HG03135 (cell line): ENCODE measurements around the gene NTNG1.
A peak's percentile ranks its signal among the peaks of the same experiment; 100 is the strongest.

Experiments used
- ATAC-seq: cut with Tn5 transposase; IDR thresholded peaks from one replicate; pipeline ENCODE4 v1.9.1; 2021; ENCODE audit warnings: mild to moderate bottlenecking, moderate library complexity; ENCODE audit not compliant: unreplicated experiment

NTNG1 gene

DNA sequence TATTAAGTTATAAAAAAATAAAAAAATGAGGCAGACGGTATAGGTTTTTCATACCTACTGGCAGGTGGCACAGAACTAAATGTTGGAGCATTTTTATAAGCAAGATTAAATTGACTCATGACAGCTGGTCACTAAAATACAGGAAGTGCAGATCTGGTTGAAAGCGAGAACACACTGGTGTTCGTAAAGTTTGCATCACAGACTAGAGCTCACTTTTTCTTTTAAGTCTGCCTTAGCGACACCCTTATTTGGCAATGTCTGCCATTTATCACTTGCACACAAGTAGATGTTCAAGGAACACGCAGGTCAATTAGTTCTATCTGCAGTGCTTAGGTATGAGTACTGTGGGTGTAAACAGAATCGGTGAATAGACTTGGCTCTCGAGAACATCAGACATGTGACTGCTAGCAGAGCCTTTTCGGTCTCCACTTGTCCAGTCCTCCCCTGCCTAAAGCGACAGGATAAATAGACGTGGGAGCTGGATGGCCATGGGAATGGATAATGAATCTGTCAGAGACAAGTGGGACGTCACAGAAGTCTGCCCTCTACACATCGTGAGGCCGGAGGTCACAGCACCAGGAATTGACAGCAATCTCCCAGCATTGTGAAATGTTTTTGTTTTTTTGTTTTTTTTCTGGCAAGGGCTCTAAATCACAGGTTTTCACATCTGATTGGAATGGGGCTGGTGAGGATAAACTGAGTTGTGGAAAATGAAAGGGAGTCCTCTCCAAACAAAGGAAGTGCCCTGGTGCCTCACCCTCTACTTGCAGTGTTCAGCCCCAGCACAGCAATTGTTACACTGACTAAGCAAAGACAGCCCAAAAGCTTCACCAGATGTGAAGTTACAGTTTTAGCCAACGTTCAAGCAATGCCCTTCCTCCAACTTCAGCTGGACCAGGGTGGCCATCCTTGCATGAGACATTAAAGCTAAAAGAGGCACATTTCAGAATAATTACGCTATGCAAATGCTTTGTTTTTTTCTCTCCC lies 248.9 kb downstream of the NTNG1 start:
- no peak for ATAC-seq

DNA sequence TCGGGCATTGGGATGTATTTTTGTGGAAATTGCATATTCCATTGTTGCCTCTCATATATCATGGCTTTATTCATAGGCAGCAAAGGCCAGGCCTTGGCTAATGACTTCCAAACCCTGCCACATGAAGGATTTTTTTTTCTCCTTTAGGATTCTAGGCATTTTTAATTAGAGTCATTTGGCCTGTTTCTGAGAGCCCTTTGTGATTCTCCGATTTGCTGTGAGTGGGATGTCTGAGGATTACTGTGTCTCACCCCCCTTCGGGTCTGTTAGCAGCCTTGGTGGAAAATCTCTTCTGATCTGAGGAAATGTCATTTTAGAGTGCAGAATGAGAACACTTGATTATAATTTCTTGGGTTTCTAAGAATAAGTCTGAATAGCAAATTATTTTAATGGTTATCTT lies 253.5 kb downstream of the NTNG1 start:
- ATAC-seq = no peak

DNA sequence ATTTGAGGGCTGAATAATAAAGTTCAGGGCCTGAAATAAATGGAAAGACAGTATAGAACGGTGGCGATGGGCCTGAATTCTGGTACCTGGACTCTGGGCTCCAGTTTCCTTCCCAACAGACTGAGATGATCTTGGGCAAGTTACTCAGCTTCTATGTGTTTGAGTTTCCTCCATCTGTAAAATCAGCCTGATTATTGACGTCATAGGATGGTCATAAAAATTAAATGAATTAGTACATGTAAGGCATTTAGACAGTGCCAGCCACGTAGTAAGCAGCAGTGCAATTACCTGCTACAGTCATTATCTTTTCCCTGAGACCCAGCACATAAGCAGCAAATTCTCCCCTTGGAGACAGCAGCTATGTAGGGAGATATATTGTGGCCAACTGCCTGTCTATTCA lies 260.9 kb downstream of the NTNG1 start:
- no peak for ATAC-seq

DNA sequence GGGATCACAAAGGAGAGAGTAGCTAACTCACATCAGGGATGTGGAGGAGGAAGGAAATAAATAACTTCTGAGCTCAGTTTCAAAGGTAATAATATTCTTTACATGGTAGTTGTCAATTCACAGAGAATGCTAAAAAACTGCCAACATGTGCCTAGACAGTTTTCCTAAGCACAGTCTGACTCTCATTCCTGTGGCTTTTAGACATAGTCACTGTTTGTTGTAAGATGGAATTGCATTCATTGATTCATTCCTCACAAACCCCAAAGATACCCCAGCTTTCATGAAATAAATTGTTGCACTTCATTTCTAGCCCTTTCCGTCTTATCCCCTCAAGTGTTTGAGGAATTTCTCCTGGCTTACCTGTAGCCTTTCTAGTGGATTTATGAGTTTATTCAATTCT lies 263.9 kb downstream of the NTNG1 start:
- no peak for ATAC-seq

GRCh38 chr1:107405236-107405635 lies 264.4 kb downstream of the NTNG1 start:
- ATAC-seq = no peak

DNA sequence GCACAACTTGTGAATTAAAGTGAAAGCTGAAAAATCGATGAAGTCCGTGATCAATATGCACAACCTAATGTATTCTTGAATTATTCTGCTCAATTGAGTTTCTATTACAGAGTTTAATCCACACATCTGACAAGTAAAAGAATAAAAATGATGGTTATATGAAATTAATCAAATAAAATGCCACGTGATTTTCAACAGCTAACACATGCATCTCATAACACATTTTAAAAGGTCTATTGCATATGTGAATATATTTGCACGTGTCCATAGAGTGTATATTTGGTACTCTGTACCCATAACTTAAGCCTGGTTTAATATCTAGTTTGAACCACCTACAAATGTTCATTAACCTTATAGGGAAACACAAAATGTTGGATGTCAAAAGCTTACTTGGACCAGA lies 266.2 kb downstream of the NTNG1 start:
- no peak for ATAC-seq

DNA sequence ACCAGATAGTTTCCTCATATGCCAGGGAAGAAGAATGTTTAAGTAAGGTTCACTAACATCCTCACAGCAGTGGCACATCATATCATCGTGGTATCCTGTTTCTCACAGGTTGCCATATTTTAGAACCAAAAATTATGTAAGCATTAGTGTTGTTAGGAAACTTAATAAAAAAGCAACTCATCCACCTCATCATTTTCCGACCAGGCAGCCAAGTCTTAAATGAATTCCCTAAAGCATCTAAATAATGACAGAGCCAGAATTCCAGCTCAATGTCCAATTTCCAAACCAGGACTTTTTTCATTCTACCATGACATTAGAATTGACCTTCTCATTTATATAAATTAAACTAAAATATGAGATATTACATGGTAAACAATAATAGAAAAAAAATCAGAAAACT lies 272.7 kb downstream of the NTNG1 start:
- ATAC-seq = no peak

DNA sequence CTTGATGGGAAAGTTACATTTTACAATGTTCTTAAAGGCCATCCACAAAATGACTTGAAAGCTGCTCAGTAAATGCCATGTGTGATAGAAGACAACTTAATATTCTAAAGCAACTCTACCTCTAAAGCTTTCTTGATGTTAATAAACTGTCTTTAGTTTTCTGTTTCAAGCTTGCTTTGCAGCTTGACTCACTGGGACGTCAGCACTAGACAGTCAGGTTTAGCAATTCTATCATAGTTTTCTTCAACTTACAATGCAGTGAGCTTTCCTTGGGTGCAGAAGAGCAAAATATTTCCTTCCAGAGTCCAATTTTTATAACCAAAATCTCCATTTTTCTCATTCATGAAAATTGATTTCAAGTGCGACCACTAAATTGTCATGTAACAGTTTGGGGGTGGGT lies 273.1 kb downstream of the NTNG1 start:
- ATAC-seq = no peak

DNA sequence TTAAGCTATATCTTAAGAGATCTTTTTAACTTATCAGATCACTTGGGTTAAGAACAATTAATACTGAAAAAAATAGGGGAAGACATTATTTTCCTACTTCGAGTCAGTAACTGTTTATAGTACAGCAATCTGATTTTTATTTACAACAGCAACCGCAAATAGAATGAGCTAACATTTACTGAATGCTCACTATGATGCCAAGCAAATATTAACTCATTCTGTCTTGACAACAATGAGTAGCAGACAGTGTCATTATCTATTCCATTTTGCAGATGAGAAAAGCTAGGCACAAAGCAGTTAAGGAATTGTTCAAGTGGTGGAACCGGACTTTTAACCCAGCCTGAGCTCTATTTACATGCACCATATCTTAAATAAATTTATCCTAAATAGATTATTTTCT lies 273.7 kb downstream of the NTNG1 start:
- no peak for ATAC-seq

DNA sequence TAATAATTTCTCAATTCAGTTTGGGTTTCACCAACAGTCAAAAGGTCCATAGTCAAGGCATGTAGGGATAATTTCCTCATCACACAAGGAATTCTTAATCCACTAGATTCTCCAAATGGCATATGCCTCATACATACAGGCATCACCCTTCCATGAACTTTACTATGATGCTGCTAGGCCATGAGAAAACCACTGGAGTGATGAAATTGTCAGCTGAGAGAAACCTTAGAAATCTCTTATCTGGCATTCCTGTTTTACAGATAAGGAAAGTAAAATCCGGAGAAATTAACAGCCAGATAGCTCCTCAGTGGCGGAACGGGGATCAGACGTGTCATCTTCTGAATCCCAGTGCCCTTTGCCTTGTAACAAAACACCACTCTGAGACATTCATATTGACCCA lies 274.4 kb downstream of the NTNG1 start:
- ATAC-seq = no peak

DNA sequence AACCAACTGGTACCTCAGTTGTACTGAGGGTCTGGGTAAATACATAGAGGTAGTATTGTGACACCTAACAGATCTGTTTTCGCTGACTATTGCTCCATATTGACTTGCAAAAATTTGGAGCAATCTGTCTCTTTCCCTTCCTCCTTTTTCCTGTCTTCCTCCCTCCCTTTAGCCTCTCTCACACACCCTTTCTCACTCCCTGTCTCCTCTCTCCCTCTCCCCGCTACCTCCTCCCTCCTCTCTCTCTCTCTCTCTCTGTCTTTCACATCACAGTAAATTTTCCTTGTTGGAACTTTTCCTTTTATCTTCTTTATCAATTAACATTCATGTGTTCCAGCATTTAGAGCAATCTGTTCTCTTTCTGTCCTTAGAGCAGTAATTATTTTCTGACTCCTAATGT lies 278.2 kb downstream of the NTNG1 start:
- no peak for ATAC-seq

DNA sequence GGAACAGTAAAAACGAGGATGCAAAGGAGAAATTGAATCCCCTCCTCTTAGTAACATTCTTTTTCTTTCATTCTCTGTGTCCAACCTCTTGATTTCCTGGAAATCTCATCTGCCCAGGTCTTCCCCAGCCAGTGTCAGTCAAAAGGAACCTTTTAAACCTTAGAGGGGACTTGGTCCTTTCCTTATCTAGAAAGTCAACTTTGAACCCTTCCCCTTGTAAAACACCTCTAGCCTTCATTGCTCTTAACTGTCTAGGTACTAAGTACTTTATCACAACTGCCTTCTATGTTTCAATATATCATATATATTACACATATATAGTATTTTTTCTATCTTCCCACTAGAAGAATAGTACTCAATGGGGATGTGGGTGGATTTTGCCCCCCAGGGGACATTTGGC lies 282.1 kb downstream of the NTNG1 start:
- ATAC-seq = no peak

DNA sequence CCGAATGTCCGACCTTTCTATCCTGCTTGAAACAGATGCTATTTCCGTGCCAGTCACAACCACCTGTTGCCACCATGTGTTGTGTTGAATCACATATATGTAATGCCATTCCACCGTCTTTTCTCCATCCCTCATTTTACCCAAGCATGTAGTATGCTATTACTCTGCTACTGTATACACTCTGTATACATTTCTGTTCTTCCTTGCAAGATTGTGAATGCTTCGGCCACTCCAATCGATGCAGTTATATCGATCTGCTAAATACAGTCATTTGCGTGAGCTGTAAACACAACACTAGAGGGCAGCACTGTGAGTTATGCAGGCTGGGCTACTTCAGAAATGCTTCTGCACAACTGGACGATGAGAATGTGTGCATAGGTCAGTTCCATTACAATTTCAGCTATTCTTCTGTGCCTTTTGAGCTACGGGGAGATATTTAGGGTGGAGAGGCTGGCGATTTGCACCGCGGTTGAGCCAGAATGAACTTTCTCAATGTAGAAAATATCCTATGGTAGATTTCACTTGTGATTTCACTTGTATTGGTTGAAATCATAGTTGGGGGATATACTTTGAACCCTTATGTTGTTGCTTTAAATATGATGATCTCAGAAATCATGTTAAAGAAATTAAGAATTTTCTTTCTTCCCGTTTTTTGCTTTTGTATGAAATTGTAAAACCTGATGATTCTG lies 289.8 kb downstream of the NTNG1 start:
- peak; percentile 77 for ATAC-seq

GRCh38 chr1:107432108-107432507 lies 291.3 kb downstream of the NTNG1 start:
- no peak for ATAC-seq

GRCh38 chr1:107433068-107433467 lies 292.2 kb downstream of the NTNG1 start:
- no peak for ATAC-seq

- ATAC-seq = no peak
Observed at GRCh38 chr1:107433635-107434360, 293.0 kb downstream of the NTNG1 start.

- ATAC-seq = no peak
Observed at GRCh38 chr1:107434361-107434693, 293.5 kb downstream of the NTNG1 start.

DNA sequence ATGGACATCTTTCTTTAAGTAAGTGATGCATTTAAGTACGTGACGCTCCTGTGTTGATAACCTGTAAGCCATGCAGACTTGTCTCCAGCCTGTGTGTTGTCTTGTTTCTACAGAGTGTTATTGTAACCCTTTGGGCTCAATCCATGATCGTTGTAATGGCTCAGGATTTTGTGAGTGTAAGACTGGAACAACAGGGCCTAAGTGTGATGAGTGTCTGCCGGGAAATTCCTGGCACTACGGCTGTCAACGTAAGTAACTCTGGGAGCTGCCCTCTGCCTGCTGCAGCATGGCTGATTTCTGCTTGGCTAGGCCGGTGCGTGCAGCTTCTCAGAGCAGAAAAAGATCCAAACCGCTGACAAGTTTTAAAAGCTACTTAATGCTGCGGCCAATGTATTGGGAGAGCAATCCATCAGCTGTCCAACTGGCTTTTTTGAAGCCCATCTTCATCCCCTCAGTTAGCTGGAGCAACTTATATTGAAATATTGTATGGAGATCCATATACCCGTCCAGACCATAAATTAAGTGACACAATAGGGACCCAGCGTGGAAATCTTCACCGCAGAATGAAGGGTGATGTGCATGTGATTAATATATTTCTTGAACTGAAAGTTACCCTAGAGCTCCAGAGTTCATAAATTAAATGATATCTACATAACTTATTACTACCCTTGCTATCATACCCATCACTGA lies 295.9 kb downstream of the NTNG1 start:
- ATAC-seq = no peak

DNA sequence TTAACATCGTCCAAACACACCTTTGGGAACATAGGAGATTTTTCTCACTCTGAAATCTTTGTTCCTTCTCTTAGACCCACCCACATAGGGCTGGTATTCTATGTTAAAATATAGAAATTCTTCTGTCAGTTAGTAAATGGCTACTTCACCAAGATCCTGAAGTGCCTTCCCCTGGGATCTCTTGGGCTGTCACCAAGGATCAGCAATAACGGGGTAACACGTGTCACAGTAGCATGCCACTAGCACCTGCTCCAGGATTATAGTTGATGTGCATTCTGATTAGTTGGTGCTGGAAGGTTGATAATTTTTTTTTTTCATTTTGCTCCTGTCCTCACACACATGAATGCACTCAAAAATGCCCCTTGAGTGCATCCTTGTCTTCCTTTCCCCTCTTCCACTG lies 298.7 kb downstream of the NTNG1 start:
- ATAC-seq = no peak

DNA sequence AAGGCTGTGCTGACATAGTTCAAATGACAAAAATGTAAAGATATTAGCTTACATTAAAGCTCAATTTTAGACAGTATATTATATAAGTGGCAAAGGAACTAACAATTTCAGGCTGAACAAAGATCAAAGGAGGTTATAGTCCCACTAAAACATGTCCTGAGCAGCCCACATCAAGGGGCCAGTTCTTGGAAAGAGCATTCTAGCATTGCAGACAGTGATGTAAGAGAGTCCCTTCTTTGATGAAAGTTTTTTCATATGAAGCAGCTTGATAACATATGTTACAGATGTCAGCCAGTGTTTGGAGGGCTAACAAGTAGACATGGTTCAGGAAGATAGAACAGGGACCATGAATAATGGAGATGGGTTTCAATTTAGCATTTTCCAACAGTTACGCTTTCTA lies 301.7 kb downstream of the NTNG1 start:
- no peak for ATAC-seq

DNA sequence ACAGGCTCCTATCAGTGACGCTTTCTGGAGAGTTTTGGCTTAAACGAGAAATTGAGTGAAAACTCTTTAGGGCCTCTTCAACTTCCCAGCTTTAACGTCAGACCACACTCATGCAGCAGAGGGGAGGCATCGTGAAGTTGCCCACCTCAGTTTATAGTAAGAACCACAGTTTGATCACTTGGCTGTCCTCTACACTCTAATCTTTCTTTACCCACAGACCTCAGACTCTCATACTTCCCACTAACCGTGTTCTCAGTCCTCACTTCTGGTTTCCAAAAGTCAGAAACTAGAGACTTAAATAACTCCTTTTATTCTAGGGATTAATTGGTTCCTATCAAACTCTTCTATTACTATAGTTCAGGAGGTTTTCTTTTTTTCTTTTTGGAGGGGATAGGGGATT lies 302.2 kb downstream of the NTNG1 start:
- no peak for ATAC-seq
